HG03342 (cell line): ENCODE results near the gene GPATCH2L.

Experiments
- ATAC-seq: cut with Tn5 transposase; IDR thresholded peaks from one replicate; pipeline ENCODE4 v1.9.1; 2021; ENCODE audit warnings: mild to moderate bottlenecking, moderate library complexity; ENCODE audit not compliant: unreplicated experiment

The GPATCH2L gene

GRCh38 chr14:76195003-76195402 is 43.3 kb downstream of the GPATCH2L start:
- no peak for ATAC-seq

DNA sequence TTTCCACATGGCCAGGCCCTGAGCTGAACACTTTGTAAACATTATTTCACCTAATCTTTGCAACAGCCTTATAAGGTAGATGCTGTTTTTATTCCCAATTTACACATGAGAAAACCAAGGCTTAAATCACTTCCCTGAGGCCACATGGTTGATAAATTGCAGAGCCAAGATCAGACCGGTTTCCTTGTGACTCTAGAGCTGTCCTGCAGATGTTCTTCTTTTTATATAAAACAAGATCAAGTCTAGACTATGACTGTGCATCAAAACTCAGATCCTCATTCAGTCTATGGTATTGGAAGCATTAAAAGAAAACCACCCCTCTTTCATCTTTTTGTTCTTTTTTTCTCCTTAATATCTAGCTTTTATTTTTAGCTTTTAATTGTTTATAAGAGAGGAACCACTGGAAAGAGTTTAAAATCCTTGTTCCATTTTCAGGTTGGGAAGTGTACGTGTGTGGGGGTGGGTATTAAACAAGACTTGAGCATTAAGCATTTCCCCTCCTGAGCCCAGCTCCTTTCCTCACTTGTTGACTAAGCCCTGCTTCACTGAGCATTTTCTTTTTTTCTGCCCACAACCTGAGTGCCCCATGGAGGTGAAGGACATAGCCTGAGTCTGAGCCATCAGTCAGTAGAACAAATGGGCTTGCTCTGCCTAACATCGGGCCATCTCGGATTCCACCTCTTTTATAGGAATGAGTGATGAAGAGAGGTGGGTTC is 45.4 kb downstream of the GPATCH2L start:
- no peak for ATAC-seq

DNA sequence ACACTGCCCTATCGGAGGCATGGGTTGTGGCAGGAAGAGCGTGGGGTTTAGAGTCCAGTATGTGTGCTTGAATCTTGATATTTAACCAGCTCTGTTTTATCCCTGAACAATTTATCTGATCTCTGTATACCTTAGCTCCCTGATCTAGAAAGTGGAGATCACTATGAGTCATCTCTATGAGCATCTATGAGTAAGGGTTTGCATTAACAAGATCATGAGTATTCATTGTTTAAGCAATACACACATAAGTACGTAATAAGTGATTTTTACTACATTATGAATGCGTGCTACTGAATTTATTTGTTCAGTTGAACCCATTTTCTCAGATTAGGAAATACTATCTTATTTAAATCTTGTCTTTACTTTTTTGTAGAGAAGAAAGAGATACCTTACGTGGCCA is 49.4 kb downstream of the GPATCH2L start:
- no peak for ATAC-seq

- peak; percentile 63 for ATAC-seq
Measured at GRCh38 chr14:76203086-76204001, 51.6 kb downstream of the GPATCH2L start.

- no peak for ATAC-seq
Measured at GRCh38 chr14:76204461-76205230, 52.9 kb downstream of the GPATCH2L start.

DNA sequence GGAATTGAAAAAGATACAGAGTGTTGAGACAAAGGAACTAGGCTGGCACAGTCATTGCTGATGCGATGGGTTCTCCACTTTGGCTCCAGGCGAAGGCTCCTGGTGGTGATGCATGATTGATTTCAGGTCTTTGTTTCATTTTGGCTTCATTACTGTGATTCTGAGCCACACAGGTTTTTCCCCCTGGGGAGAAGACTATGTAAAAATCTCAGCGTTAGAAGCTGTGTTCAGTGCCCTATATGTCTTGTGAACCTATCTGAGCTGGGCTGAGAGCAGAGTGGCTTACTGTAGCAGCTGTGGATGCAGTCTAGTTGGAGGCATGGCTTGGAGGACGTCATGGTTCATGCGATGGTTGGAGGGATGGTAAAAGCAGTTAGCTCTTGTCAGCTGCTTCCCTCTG is 54.0 kb downstream of the GPATCH2L start:
- ATAC-seq = no peak

DNA sequence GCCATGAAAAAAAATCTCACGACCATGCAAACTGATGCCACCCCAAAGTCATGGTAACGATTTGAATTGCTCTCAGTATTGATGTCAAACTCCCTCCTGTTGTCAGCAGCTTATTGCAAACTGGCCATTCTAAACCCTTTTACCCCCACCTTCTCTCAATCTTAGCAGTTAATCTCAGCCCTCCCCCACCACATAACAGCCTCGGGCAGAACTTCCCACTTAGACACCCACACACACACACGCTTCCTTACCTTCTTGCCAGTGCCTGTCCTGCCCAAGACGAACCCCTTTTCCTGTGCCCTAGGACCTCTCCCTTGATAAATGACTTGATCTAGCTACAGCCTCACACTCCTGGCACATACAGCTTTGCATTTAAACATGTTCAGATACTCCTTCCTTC is 56.6 kb downstream of the GPATCH2L start:
- no peak for ATAC-seq

GRCh38 chr14:76212242-76212641 is 60.5 kb downstream of the GPATCH2L start:
- no peak for ATAC-seq

DNA sequence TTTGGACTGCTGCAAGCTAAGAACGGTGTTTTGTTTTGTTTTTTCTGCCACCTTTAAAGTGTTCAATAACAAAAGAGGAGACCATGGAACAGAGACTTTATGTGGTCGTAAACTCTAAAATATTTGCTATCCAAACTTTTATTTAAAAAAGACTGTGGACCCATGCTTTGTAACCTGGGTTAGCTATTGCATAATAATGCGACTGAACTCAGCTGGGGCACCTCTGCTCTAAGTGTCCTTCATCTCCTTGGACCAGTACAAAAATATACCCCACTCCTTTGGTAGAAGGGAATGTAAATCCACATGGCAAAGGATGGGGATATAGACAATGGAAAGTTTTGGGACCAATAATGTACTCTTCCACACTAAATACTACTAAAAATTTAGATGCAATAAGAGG is 65.5 kb downstream of the GPATCH2L start:
- no peak for ATAC-seq

- ATAC-seq = no peak
Measured at GRCh38 chr14:76218662-76219061, 66.9 kb downstream of the GPATCH2L start.

DNA sequence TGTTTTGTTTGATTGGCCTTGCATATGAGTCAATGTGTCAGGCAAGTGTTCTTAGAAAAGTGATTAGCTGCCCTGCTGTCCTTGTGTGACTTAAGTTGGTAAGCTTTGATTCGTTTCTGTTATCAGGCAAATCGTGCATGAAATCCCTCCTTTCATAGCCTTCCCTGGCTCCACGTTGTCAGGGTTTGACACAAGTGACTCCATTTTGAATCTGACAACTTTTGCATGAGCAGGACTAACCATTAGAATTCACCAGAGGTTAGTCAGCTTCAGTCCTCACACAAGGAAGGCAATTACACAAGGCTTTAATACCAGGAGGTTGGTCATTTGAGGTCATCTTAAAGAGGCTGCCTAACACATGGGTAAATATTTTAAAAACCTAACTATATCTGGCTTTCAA is 68.2 kb downstream of the GPATCH2L start:
- no peak for ATAC-seq

DNA sequence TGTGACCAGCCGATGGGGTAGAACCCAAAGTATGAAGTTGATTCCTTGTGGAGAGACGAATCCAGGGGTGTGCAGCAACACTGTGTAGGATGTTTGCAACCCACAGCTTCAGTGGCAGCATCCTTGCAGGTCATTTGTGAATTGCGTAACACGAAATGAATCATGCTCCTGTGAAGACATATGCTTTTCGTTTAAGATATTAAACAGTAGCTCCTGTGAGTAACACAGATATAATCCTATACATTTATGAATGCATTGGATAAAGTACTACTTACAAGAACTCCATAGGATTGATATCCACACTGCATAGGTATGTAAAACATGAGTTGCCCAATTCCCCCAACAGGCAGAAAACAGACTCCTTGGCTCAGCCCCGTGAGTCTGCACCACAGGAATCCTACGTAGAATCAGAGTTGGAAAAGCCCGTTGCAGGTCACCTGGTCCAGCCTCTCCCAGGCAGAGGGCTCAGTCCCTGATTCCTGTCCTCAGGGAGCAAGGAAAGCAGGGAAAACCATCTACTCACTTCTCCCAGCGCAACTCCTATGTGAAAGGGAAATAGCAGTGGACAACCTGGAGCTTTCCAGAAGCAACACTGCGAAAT is 75.8 kb downstream of the GPATCH2L start:
- no peak for ATAC-seq

DNA sequence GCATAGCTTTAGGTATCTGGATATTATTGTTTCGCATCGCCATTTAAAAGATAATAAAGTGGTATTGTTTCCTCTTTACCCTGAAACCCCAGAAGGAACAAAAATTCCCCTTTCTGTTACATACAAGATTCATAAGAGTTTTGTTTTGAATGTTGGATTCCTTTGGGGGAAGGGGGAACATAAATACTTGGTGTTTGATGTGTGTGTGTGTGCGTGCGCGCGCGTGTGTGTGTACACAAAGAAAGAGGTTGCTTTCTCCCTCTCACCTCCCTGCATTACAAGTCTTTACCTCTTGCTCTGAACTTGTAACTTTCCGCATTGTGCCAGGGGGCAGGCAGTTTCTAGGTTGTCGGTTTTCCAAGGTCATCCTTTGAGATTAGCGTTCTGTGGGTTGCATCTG is 76.4 kb downstream of the GPATCH2L start:
- ATAC-seq = no peak

- no peak for ATAC-seq
Measured at GRCh38 chr14:76232800-76233199, 81.1 kb downstream of the GPATCH2L start.

DNA sequence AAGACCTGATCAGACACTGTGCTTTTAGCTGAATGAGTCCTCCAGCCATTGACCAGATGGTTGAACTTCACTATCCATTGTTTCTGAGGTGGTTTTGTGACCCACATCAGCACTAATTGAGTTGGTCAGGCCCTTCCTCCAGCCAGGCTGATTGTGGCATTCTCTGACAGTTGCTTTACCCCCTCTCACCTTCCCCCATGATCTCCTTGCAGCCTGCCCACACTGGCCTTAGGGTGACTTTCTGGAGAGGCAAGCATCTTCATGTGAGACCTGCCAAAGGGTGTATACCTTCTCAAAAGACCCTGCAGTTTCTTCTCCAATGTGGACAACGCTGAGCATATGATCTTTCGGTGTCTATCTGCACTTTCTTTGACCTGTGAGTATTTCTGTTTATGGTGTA is 83.9 kb downstream of the GPATCH2L start:
- no peak for ATAC-seq

- peak; percentile 80 for ATAC-seq
Measured at GRCh38 chr14:76236172-76237130, 84.7 kb downstream of the GPATCH2L start.

- no peak for ATAC-seq
Measured at GRCh38 chr14:76237349-76237990, 85.7 kb downstream of the GPATCH2L start.

DNA sequence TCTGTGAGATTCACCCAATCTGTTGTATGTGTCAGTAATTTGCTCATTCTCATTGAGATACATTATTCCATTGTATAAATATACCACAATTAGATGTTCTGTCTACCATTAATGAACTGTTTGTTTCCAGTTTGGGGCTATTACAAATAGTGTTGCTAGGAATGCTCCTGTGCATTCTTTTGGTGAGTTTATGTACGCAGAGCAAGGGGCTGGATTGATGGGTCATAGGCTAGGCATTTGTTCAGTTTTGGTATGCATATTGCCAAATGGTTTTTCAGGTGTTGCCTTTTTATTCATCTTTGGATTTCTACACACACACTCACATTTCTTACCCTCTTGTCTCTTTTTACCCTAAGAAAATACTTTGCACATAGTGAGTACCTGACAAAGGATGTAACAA is 93.4 kb downstream of the GPATCH2L start:
- ATAC-seq = no peak

DNA sequence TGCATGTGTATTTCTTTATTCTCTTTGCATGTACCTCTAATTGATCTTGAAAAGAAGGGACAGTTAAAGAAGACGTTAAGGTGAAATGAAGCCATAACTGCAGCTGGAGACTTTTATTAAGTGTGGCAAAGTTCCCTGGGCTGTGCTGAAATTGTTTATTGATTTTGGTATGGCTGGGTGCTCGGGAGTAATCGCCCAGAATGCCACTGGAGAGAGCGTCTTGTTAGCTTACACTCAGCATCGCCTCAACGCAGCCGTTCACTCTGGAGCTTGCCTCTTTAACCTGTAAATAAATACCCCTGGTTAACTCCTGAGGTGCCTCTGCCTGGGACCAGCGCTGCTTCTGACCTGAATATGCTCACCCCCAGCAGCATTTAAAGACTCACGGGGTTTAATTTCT is 98.6 kb downstream of the GPATCH2L start:
- ATAC-seq = no peak
